Kidney (tissue), 14 donors: ENCODE data around the gene NKAIN1. TPM values are rescaled to one million over a fixed set of nuclear protein-coding genes. Genes with fewer than 3 reads are reported as not detected.
A peak's percentile ranks its signal among the peaks of the same experiment; 100 is the strongest.
"Not testable (repeated sequence)": the region's sequence is repeated elsewhere in the genome, so short reads cannot be mapped to it uniquely, and the experiment has no call there.

Experiments used
- DNase-seq, 5 donors: peaks; one replicate each; pipeline ENCODE4 v3.0.0-alpha.2; 2013 to 2020
- FAIRE-seq: peaks from 2 replicates; lab custom pipeline; 2012; peaks lifted over from hg19 to GRCh38; lab: Jason Lieb, UNC
- H3K27ac ChIP-seq, 2 donors: one replicate each; pipeline ENCODE4 v1.7.0; 2013; ENCODE audit warnings: low read depth in 2 of 2, low read length in 2 of 2, inconsistent platforms in 1 of 2
- H3K27me3 ChIP-seq: one replicate; pipeline ENCODE4 v1.7.1; 2013; ENCODE audit warnings: low read length, inconsistent platforms; ENCODE audit not compliant: control insufficient read depth, insufficient read depth
- H3K36me3 ChIP-seq, 3 donors: one replicate each; pipeline versions ENCODE4 v1.7.0 to v1.7.1; 2013; ENCODE audit warnings: low read length in 3 of 3, control low read depth in 1 of 3, inconsistent platforms in 1 of 3; ENCODE audit not compliant: insufficient read depth in 3 of 3, control insufficient read depth in 2 of 3
- H3K4me1 ChIP-seq, 3 donors: one replicate each; pipeline versions ENCODE4 v1.7.0 to v1.7.1; 2013; ENCODE audit warnings: low read length in 3 of 3, inconsistent platforms in 1 of 3, low read depth in 1 of 3; ENCODE audit not compliant: control insufficient read depth in 2 of 3, insufficient read depth in 2 of 3
- H3K4me3 ChIP-seq, 3 donors: one replicate each; pipeline versions ENCODE4 v1.7.0 to v1.8.1; 2013; ENCODE audit warnings: low read length in 3 of 3, control low read depth in 1 of 3, inconsistent platforms in 1 of 3
- H3K9ac ChIP-seq, 3 donors: one replicate each; pipeline versions ENCODE4 v1.7.0 to v1.7.1; 2013; ENCODE audit warnings: low read length in 3 of 3, control low read depth in 1 of 3, inconsistent platforms in 1 of 3
- H3K9me3 ChIP-seq, 3 donors: one replicate each; pipeline versions ENCODE4 v1.7.0 to v1.7.1; 2013; ENCODE audit warnings: low read length in 3 of 3, control low read depth in 1 of 3, inconsistent platforms in 1 of 3; ENCODE audit not compliant: control insufficient read depth in 2 of 3, insufficient read depth in 1 of 3
- intact Hi-C: fragments of 100-400 bp; cut with DNase I; formaldehyde crosslinking; loops from one replicate; pipeline ENCODE4 v1.11.1; 2022
- polyA plus RNA-seq: library from polyadenylated mRNA; stranded (reverse); fragments of 350-450 nt; fragmentation: Illumina TruSeq; extraction: RNeasy Lipid Tissue Mini Kit (QIAGEN cat#74804); gene quantifications from one replicate; pipeline ENCODE4 v1.2.3, GENCODE V29; 2014; ENCODE audit warnings: low read depth, low replicate concordance; ENCODE audit not compliant: insufficient read depth
- total RNA-seq: library from RNA; stranded (reverse); fragmentation: NEBNext Ultra II Directional; extraction: Animal tissue kit (Norgen Biotek cat#: 25700); gene quantifications from one replicate; pipeline ENCODE4 v1.2.1, GENCODE V29; 2021
- TF ChIP-seq, protein P1 (sequence below): IDR thresholded peaks from 3 replicates; pipeline ENCODE4 v1.5.1; 2012; ENCODE audit warnings: mild to moderate bottlenecking, moderate library complexity, borderline replicate concordance; ENCODE audit not compliant: insufficient read depth; ENCODE audit errors: extremely low read depth
- donor health status: control.
- donor health status: control.
- donor health status: control.
- donor health status: control.
- donor health status: control.
- donor health status: DM: yes; HTN: yes; CAD: no.
- donor health status: Normal renal cell carcinoma (clear cell type).

The NKAIN1 gene
- total and polyA plus RNA-seq, 2 donors from 2014 or later = 0.19 to 0.34 TPM

DNA sequence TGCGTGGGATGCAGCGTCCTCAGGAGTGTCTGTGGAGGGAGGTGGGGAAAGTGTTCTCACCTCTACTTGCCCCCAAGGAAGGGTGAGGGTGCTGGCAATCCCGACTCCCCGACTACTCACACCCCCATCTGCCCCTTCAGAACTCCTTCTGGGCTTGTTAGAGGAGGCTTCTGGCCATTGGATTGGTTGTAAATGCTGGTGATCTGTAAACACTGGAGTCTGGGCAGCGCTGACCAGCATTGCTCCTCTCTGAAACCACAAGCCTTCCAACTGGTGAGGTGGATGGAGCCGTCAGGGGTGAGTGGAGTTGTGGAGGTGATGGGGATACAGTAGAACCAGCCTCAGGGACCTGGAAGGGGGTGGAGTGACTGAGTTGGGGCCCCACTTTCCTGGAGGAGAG lies 59.3 kb downstream of the NKAIN1 start:
- Histone ChIP-seq H3K27me3 (no peaks in the 10 kb centered on the region), H3K4me3 (no peak overlapping the region), H3K36me3 (no peaks in the 10 kb centered on the region), H3K4me1 (peaks cover 0 to 6% (median 0%) of the 10 kb centered on the region in 3 donors), H3K9me3 (no peaks in the 10 kb centered on the region), H3K27ac (no peak overlapping the region), H3K9ac (no peak overlapping the region)
- intact Hi-C loops = loop anchor here (10.0 kb wide), 1 partner anchor 244 kb away; no protein-coding TSS in a partner anchor
- FAIRE-seq (no peak), DNase-seq (no peak)
- TF ChIP-seq, protein P1, sequence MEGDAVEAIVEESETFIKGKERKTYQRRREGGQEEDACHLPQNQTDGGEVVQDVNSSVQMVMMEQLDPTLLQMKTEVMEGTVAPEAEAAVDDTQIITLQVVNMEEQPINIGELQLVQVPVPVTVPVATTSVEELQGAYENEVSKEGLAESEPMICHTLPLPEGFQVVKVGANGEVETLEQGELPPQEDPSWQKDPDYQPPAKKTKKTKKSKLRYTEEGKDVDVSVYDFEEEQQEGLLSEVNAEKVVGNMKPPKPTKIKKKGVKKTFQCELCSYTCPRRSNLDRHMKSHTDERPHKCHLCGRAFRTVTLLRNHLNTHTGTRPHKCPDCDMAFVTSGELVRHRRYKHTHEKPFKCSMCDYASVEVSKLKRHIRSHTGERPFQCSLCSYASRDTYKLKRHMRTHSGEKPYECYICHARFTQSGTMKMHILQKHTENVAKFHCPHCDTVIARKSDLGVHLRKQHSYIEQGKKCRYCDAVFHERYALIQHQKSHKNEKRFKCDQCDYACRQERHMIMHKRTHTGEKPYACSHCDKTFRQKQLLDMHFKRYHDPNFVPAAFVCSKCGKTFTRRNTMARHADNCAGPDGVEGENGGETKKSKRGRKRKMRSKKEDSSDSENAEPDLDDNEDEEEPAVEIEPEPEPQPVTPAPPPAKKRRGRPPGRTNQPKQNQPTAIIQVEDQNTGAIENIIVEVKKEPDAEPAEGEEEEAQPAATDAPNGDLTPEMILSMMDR = no peak

DNA sequence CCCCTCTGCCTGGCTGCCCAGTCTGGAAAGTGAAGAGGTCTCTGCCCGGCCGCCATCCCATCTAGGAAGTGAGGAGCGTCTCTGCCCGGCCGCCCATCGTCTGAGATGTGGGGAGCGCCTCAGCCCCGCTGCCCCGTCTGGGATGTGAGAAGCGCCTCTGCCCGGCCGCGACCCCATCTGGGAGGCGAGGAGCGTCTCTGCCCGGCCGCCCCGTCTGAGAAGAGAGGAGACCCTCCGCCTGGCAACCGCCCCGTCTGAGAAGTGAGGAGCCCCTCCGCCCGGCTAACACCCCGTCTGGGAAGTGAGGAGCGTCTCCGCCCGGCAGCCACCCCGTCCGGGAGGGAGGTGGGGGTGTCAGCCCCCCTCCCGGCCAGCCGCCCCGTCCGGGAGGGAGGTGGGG lies 63.4 kb downstream of the NKAIN1 start:
- H3K4me1 ChIP-seq, H3K36me3 ChIP-seq, H3K27ac ChIP-seq, H3K4me3 ChIP-seq, intact Hi-C loops, H3K9ac ChIP-seq, DNase-seq, H3K9me3 ChIP-seq, H3K27me3 ChIP-seq, FAIRE-seq: not testable (repeated sequence)

DNA sequence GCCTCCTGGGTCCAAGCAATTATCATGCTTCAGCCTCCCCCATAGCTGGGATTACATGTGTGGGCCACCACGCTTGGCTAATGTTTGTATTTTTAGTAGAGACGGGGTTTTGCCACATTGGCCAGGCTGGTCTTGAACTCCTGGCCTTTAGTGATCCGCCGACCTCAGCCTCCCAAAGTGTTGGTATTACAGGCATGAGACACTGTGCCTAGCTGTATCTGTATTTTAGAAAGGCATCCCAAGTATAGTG lies 69.3 kb downstream of the NKAIN1 start:
- peak overlapping the region; percentile 91 to 96 for H3K27ac ChIP-seq
- H3K36me3 ChIP-seq = no peaks in the 10 kb centered on the region
- FAIRE-seq = no peak
- H3K9ac ChIP-seq = no peak overlapping the region
- TF ChIP-seq, protein P1 = no peak
- H3K4me1 ChIP-seq = no peaks in the 10 kb centered on the region
- DNase-seq = peak in 1 of 5 donors; percentile 26
- no peaks in the 10 kb centered on the region for H3K27me3 ChIP-seq
- H3K9me3 ChIP-seq = no peaks in the 10 kb centered on the region
- intact Hi-C loops = no loop called here
- H3K4me3 ChIP-seq = no peak overlapping the region

DNA sequence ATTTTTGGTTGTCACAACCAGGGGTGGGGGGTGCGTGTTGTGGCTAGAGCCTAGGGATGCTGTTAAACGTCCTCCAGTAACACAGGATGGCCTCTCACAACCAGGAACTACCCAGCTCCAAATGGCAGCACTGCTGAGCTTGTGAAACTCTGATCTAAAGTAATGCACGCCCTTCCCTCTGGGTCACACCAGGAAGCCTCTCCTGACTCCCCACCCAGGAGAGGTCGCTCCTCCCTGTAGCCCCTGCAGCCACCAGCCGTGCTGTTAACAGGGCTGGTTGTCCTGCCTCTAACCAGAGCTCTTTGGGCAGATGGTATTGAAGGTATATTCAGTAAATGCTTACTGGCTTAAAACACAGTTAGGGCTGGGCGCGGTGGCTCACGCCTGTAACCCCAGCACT lies 73.2 kb downstream of the NKAIN1 start:
- intact Hi-C loops = no loop called here
- TF ChIP-seq, protein P1 = no peak
- Histone ChIP-seq H3K9ac (no peak overlapping the region), H3K9me3 (no peaks in the 10 kb centered on the region), H3K4me1 (no peaks in the 10 kb centered on the region), H3K4me3 (no peak overlapping the region), H3K27me3 (no peaks in the 10 kb centered on the region), H3K27ac (no peak overlapping the region), H3K36me3 (no peaks in the 10 kb centered on the region)
- FAIRE-seq (no peak), DNase-seq (peak in 1 of 5 donors; percentile 45)
